ENCODE results near the gene SCARB1. TPM values are rescaled to one million over a fixed set of nuclear protein-coding genes. Genes with fewer than 3 reads are reported as not detected.

The SCARB1 gene
- total RNA-seq, 6 experiments from 2014 or later, result 128 to 359 (median 214) TPM

DNA sequence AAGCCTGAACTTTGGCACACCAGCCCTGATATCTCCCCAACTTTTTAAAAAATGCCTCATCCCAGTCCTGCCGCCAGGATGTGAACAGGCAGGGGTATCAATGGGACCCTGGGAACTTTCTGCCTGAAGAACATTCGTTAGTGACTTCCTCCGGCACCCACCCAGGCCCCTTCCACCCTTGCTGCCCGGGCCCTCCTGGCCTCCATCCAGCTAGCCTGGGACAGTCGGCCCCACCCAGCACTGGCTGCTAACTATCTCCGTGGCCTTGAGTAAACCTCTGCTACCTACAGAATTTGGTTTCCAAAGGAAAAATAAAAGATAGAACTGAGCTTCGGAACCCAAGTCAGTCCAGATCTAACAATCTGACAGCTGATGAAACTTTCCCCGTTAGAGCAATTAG lies 14.3 kb downstream of the SCARB1 start:
- peaks cover 0 to 4% (median 0%) of the 10 kb centered on the region in 4 donors for H3K36me3 ChIP-seq
- intact Hi-C loops (cut with DNase I), result no loop called here
- no peak overlapping the region for H3K4me3 ChIP-seq
- DNase-seq (no peak), ATAC-seq (no peak)
- peaks cover 3 to 52% (median 27%) of the 10 kb centered on the region in 4 donors for H3K4me1 ChIP-seq
- H3K27ac ChIP-seq, result no peak overlapping the region
- no peak for TF ChIP-seq POLR2A (IDR thresholded peaks at IDR 0.05)
- TF ChIP-seq, protein P1, sequence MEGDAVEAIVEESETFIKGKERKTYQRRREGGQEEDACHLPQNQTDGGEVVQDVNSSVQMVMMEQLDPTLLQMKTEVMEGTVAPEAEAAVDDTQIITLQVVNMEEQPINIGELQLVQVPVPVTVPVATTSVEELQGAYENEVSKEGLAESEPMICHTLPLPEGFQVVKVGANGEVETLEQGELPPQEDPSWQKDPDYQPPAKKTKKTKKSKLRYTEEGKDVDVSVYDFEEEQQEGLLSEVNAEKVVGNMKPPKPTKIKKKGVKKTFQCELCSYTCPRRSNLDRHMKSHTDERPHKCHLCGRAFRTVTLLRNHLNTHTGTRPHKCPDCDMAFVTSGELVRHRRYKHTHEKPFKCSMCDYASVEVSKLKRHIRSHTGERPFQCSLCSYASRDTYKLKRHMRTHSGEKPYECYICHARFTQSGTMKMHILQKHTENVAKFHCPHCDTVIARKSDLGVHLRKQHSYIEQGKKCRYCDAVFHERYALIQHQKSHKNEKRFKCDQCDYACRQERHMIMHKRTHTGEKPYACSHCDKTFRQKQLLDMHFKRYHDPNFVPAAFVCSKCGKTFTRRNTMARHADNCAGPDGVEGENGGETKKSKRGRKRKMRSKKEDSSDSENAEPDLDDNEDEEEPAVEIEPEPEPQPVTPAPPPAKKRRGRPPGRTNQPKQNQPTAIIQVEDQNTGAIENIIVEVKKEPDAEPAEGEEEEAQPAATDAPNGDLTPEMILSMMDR (IDR thresholded peaks at IDR 0.05), result no peak
- 17% methylated on average over 5 of the region's 8 CpGs for whole genome bisulfite sequencing (ENCODE audit: insufficient coverage, low coverage, low lambda C conversion rate, missing lambda C conversion rate)
- H3K27me3 ChIP-seq, result no peaks in the 10 kb centered on the region
- no peaks in the 10 kb centered on the region for H3K9me3 ChIP-seq

DNA sequence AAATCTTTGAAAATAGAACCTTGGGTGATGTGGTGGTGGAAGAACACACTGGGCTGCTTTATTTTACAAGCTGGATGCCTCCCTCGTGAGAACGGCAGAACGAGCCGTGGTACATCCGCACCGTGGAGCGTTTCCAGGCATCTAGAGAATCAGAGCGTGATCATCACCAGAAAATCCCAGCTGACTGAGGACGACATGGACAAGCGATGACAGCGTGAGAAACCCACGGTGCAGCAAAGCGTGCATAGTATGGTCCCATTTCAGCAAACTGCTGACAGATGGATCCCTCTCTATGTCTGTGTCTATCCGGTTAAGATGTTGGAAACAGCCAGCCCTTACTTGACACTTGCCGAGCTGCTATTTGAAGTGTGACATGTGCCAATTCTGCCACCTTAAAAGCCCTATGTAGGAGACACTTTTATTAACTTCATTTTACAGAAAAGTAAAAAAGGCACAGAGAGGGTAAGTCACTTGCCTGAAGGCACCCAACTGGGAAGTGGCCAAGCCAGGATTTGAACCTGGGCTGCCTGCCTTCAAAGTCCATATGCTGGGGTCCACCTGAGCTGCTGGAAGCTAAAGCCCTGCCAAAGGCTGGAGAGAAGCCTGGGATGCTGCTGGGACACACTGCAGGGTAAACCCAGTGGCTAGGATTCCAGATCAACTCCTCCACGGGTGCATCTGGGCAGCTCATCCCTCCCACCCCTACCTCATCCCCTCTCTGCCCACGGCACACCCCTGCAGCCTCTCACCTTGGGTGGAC lies 14.9 kb downstream of the SCARB1 start:
- Histone ChIP-seq H3K36me3 (peaks cover 0 to 4% (median 0%) of the 10 kb centered on the region in 4 donors), H3K27ac (no peak overlapping the region), H3K9me3 (no peaks in the 10 kb centered on the region), H3K4me1 (peaks cover under 1 to 47% (median 24%) of the 10 kb centered on the region in 4 donors), H3K27me3 (no peaks in the 10 kb centered on the region), H3K4me3 (no peak overlapping the region)
- no peak for TF ChIP-seq POLR2A (IDR thresholded peaks at IDR 0.05)
- TF ChIP-seq, protein P1 (IDR thresholded peaks at IDR 0.05), result no peak
- intact Hi-C loops (cut with DNase I), result no loop called here
- WGBS (ENCODE audit: insufficient coverage, low coverage, low lambda C conversion rate, missing lambda C conversion rate), result 84% methylated on average over 16 of the region's 17 CpGs
- DNase-seq, result no peak
- ATAC-seq, result no peak

DNA sequence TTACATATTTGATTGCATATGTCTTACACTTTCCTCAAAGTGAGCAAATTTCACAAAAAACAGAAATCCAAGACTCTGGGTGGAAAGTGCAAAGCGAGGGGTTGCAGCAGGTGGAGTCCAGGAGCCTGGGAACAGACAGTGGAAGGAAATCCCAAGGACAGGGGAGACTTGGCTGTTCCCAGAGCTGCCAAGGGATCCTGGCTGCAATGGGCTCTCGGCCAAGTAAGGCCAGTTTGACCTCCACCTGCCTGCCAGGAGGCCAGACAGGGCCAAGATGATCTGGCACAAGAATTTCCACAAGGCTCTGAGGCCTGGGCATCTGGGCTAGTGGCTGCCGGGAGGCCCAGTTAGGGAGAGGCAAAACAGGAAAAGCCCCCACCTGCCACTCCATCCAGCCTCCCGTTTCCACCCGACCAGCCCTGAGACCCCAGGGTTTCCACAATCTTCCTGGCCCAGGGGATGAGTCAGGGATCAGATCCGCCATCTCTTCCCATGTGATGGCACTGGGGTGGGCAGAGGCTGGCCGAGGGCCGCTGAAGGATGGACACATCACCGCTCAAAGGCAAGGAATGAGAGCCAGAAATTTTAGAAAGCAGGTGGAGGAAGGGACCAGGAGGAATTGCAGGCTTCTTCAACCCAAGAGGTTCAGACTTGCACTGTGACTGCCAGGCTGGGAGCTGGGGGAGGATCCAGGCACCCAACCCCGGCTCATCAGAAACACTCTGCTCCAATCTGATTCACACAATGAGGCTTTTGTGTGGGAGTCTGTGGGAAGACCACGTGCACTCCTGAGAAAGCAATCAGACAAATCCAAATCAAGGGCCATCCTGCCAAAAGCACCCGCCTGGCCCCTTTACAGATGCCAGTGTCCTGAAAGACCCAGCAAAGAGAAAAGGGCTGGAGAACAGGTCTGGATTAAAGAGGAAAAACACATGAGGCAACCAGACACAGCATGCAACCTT lies 16.3 kb downstream of the SCARB1 start:
- Histone ChIP-seq H3K36me3 (peaks cover 0 to 4% (median 0%) of the 10 kb centered on the region in 4 donors), H3K4me1 (peaks cover 0 to 45% (median 22%) of the 10 kb centered on the region in 4 donors), H3K4me3 (no peak overlapping the region), H3K27ac (peak overlapping the region in 2 of 3 donors; percentile 40), H3K27me3 (no peaks in the 10 kb centered on the region), H3K9me3 (no peaks in the 10 kb centered on the region)
- intact Hi-C loops (cut with DNase I), result no loop called here
- TF ChIP-seq, protein P1 (IDR thresholded peaks at IDR 0.05), result no peak
- no peak for TF ChIP-seq POLR2A (IDR thresholded peaks at IDR 0.05)
- WGBS (ENCODE audit: insufficient coverage, low coverage, low lambda C conversion rate, missing lambda C conversion rate), result 34% methylated on average over 10 of the region's 12 CpGs
- DNase-seq (peak in 2 of 3 donors; percentile 80 to 81), ATAC-seq (peak; percentile 46 to 80 (median 71))

DNA sequence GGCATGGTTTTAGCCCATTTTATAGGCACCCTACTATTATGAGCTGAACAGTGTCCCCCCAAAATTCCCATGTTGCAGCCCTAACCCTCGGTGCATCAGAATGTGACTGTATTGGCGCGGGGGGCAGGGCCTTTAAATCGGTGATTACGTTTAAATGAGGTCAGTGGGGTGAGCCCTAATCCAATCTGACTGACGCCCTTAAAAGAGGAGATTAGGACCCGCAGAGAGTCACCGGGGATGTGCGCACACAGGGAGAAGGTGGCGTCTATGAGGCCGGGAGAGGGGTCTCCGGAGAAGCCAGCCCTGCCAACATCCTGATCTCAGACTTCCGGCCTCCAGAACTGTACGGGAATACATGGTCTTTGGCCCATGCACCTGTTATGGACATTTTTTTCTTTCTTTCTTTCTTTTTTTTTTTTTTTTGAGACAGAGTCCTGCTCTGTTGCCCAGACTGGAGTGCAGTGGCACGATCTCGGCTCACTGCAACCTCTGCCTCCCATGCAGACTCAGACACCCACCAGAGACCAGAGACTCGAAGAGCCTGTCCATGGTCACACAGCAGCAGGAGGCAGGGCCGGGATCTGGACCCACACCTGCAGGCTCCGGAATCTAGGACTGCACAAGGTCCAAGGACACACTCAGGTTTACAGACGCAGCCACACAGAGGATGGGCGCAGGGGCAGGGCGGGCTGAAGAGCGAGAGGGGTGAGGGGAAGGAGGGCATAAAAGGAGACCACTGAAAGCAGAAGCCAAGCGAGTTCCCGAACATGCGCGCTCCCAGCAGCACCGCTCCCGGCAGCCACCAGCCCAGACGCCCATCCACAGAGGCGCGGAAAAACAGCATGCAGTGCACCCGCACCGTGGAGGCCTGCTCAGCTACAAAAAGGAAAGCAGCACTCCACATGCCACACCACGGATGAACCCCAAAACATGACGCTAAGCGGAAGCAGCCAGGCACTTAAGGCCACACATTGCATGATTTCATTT lies 19.0 kb downstream of the SCARB1 start:
- Histone ChIP-seq H3K9me3 (no peaks in the 10 kb centered on the region), H3K36me3 (peaks cover 0 to 4% (median 0%) of the 10 kb centered on the region in 4 donors), H3K4me1 (peaks cover 0 to 47% (median 20%) of the 10 kb centered on the region in 4 donors), H3K27me3 (no peaks in the 10 kb centered on the region), H3K27ac (no peak overlapping the region), H3K4me3 (no peak overlapping the region)
- TF ChIP-seq, protein P1 (IDR thresholded peaks at IDR 0.05), result no peak
- TF ChIP-seq POLR2A (IDR thresholded peaks at IDR 0.05), result no peak
- 78% methylated on average over 22 of the region's 37 CpGs for WGBS (ENCODE audit: insufficient coverage, low coverage, low lambda C conversion rate, missing lambda C conversion rate)
- ATAC-seq, result no peak
- intact Hi-C loops (cut with DNase I), result no loop called here
- DNase-seq, result no peak

All from right lobe of liver (tissue), 6 donors.